Effector CD8-positive, alpha-beta T cell (primary cell): ENCODE results near the gene AQP11.
"Not testable (repeated sequence)": the region's sequence is repeated elsewhere in the genome, so short reads cannot be mapped to it uniquely, and the experiment has no call there.

Experiments
- DNase-seq: peaks from one replicate; lab custom pipeline; 2025; lab: John Stamatoyannopoulos, UW

AQP11 gene

DNA sequence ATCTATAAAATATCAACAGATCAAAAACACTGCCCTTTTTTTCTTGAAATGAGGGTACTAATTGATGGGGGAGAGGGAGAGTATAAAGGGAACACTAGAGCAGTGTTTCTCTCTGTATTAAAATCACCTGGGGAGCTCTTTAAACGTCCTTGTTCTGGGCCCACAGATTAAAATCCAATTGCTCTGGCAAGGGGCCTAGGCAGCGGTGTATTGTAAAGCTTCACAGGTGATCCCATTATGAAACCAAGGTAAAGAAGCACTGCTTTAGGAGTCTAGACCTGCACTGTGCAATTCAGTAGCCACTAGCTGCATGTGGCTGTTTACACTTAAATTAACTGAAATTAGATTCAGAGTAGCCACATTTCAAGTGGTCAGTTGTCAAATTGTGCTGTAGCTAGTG is 3.0 kb downstream of the AQP11 start:
- DNase-seq, result no peak

DNA sequence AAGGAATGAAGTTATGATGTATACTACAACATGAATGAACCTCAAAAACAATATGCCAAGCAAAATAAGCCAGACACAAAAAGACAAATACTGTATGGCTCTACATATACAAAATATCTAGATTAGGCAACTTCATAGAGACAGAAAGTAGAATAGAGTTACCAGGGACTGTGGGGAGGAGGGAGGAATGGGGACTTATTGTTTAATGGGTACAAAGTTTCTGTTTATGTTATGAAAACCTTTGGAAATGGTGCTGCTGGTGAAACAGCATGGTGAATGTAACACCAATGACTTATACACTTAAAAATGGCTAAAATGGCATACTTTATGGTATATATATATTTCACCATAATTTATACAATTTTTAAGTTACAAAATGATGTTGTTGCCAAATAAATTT is 4.1 kb downstream of the AQP11 start:
- no peak for DNase-seq

DNA sequence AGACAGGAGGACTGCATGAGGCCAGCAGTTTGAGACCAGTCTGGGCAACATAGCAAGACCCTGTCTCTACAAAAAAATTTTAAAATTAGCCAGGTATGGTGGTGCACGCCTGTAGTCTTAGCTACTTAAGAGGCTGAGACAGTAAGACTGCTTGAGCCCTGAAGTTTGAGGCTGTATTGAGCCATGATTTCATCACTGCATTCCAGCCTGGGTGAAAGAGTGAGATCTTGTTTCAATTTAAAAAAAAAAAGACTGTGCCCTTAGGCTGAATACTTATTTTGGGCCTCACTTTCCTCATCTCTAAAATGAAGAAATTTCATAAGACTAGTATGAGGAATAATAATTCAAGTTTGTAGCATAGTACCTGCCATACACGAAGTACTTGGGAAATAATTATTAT is 6.9 kb downstream of the AQP11 start:
- DNase-seq, result no peak

DNA sequence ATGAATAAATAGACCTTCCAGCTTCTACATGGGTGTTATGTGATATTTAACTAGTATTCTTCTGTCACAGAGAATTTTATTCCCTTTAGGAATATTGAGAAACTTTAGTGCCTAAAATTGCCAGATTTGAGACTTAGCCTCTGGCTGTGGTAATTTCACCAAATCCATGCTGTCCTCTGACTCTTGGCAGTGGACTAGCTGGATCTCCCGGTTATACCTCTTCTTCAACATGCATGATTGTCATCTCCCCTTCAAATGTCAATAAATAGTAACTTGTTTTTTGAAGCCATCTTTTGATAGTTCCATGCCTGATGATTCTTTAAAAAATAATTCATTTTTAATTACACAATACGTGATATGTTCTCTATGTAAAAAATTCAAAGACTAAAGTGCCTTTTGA is 8.4 kb downstream of the AQP11 start:
- DNase-seq, result no peak

DNA sequence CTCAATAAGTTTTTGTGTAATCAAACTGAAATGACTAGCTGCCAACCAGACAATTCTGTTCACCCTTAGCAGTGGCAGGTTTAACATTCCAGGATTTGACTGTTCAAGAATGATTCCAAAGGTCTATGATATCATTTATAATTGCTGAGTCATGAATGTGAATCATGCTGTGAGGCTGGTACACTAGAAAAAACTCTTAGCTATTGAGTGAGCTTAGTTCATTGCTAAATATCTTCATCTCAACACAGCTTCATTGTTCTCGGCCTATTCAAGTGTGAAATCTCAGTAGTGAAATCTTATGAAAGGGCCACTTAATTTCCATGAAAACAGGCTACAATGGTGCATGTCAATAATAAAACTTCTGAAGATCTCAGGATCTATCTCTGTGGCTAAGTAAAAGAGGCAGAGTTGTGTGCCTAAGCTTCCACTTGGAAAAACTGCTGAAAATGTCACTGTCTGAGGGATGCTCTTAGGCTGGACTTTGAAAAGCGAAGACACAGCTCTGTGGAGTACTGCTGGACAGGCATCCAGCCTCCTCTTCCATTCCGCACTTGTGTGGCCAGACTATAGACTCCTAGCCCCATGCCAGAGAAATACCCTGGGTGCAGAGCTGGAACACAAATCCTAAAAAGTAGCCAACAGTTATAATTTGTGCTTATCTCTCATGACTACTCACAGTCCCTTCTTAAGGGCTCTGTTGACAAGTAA is 12.8 kb downstream of the AQP11 start:
- DNase-seq, result no peak

DNA sequence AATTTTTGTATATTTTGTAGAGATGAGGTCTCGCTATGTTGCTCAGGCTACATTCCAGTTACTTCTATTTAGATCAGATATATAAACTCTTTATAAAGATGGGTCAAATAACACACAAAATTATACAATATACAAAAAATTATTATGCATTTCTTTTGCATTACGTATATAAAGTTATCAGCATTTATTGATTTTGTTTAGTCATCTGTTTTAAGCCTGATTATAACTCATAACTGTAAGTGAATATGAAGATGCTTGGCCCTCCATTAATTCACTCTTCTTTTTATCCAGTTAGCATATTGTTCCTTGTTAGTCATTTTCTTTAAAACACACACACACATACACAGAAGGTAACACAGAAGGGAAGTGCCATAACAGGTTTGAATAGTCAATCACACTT is 14.5 kb downstream of the AQP11 start:
- no peak for DNase-seq

DNA sequence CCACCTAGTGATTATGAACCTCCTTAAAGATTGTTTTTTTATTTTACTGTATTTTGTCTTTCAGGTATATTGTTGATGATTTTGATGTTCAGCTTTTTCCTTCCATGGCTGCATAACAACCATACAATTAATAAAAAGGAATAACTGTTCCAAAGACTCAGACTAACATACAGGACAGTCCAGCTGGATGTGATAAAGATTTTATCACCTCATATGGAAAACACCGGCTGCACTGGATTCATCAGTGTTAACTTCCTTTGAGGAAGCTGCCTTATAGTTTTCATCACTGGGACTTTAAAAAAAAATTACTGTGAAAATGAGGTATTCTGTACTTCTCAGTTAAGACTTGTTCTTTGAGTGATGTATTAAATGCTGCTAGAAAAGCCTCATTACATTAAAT is 19.5 kb downstream of the AQP11 start:
- no peak for DNase-seq

DNA sequence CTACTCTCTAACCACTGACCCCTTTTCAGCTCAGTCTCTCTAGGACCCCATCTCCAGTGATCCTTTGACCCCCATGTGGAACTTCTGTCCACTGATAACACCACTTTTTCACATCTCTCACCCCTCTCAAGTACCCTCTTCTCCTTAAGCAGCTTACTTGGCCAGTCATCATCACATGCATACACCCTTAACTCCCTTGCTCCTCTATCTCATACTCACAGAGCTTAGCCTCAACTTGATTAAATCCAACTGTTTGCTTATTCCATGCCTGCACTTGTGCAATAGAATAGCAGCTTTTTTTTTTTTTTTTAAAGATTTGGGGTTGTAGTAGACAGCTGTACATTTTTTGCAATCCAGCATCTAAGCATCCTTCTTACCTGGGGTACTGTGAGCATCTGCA is 22.2 kb downstream of the AQP11 start:
- no peak for DNase-seq

DNA sequence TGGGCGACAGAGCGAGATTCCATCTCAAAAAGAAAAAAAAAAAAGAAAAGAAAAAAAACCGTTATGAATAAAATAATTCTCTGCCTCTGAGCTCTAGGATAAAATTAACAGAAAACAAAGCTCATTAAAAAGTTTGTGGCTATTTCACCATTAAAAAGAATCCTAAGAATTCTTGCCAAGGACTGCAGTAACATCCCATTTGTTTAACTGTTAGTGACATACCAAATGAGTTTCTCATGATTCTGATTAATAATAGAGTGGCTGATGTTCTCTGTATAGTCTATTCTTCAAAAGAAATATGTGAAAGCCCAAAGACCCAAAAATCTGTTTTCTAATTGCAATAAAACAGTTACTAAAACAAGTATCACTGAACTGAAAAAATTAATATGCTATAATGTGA is 28.1 kb downstream of the AQP11 start:
- DNase-seq, result no peak

DNA sequence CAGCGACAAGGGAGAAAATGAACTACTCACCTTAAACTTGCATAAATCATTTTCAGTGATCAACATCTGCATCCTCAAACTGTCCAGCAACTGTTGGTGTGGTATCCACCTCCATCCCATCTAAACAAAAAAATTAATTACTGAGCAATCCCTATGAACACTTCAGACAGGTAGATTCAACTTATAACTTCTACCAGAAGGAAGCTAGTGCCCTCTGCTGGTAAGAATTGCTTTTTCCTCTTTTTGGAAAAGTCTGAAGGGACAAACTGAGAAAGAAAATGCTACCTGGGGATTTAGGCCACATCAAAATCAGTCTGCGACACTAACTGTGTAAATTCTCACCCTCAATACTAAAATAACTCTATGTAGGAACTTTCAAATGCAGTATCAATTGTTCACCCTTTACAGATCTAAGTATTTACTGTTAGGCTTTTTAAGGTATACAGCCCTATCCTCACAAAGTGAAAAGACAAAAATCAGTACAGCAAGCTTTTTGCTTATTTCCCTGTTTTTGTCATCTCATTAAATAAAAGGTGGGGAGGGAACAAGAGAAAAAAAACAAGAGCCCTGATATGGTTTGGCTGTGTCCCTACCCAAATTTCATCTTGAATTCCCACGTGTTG is 29.9 kb downstream of the AQP11 start:
- DNase-seq, result no peak

DNA sequence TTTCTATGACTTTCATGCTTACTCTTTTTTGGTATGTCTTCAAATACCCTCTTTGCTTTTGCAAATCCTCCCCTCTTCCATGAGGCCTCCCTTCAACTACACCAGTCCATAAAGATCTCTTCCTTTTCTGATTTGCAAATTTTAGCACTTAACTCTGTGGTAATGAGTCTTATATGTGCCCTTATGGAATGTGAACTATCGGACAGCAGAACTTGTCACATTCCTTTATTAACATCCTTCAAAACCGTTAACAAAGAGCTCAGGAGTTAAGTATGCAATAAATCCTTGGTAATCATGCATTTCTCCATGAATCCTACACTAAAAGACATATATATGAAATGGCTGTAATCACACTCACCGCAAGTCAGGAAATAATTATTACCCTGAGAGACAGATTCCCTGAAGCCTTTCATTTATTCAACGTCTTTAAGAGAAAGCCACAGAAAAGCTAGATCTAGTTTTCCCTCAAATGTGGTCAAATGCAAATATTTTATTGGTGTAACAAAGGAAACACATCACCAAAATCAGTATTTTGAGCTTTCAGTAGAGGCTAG is 40.5 kb downstream of the AQP11 start:
- DNase-seq, result no peak

DNA sequence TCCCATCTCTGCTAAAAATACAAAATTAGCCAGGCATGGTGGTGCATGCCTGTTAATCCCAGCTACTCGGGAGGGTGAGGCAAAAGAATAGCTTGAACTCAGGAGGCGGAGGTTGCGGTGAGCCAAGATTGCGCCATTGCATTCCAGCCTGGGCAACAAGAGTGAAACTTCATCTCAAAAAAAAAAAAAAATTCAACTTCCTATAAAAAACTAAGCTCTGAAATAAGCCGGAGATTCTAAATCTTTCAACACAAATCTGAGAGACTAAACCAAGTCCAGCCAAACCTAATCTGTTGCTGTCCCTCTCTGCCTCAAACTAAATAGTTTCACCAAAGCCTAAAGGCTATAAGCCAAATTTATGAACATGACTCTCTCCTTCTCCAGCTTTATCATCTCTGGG is 44.2 kb downstream of the AQP11 start:
- not testable (repeated sequence) for DNase-seq

DNA sequence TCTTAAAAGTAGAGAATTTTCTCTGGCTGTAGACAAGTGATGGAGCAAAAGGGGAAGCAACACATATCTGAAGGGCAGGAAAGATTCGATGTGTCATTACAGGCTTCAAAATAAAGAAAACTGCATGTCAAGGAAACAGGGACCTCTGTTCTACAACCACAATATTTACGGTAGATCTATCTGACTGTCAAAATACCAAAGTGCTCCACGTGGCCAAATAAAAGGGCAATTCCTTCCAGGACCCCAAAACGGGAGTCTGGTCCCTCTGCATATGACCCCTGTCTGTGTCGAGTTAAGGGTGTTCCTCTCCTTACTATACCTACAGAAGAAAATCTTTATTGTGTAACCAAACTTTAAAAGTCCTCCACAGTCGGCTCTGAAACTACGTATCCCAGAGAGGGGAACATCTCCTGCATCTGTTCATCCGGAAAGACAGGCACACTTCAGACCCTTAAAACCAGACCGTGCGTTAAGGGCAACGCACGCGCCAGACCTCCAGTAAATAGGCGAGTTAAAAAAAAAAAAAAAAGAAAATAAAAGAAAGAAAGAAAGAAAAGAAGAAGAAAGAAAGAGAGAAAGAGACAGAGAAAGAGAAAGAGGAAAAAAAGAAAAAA is 47.1 kb downstream of the AQP11 start:
- DNase-seq, result no peak

DNA sequence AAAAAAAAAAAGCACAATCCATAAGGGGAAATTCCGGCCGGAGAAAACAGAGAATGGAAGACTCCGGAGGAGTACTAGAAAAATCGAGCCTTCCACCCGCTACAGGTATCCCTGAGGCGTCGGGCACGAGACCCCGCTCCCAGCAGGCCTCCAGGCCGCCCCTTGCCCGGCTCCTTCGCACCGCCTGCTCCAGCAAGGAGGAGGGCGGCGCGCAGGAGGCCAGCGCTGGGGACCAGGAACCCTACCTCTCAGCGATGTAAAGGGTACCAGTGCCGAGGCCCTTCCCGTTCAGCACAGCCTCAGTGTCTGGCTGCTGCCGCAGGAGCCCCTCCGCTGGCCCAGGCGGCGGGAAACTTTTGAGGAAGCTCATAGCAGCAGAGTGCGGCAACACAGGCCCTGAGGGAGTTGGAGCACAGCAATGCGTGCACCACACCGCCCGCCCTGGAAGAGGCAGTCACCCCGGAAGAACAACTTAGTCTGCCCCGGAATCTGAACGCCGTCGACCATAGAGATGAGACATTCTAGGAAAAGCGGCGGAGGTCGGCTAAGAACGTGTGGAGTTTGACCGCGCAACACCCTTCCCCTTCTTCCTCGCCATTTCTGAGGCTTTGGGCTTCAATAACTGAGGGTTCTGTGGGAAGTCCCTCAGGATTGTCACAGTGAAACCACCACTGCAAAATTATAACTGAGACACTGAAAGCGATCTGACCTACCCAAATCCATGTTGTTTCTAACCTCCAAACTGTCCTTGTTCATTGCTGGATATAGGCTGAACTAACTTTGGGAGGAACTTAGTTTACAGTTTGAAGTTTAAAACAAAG is 47.8 kb downstream of the AQP11 start, which contains the start of gene CLNS1A:
Gene CLNS1A, minus strand, starts transcription at position 450 of the 821 bp plus-strand sequence. Its CDS starts 80 bp downstream, at position 370.
- DNase-seq, result peak; percentile 47

DNA sequence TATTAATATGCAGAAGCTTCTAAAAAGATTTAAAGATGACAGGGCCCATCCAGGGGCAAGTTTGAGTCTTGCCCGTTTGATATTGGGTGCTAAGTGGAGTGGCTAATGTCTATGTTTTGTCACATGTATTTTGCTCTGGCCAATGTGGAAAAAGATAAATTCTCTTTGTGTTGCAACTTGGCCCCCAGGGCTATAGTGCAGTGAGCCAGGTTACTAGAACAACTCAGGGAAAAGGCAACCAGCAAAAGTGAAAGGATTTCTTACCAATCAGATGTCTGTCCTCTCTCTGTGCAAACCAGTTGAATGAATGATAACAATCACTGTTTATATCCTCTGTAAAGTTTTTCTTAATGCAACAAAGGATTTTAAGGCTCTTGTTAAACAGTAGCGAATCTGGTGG is 52.5 kb downstream of the AQP11 start:
- DNase-seq, result no peak

DNA sequence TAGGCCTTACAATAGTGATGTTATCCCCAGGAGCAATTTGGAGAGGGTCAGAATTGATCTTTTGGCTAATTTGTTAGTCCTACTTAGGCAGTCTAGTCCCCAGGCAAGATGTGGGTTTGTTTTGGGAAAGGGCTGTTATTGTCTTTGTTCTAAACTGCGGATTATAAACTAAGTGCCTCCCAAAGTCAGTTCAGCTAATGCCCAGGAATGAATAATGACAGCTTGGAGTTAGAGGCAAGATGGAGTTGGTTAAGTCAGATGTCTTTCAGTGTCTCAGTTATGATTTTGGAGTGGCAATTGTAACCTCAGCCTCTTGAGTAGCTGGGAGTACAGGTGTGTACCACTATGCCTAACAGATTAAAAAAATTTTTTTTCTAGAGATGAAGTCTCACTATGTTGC is 55.1 kb downstream of the AQP11 start:
- DNase-seq, result no peak

DNA sequence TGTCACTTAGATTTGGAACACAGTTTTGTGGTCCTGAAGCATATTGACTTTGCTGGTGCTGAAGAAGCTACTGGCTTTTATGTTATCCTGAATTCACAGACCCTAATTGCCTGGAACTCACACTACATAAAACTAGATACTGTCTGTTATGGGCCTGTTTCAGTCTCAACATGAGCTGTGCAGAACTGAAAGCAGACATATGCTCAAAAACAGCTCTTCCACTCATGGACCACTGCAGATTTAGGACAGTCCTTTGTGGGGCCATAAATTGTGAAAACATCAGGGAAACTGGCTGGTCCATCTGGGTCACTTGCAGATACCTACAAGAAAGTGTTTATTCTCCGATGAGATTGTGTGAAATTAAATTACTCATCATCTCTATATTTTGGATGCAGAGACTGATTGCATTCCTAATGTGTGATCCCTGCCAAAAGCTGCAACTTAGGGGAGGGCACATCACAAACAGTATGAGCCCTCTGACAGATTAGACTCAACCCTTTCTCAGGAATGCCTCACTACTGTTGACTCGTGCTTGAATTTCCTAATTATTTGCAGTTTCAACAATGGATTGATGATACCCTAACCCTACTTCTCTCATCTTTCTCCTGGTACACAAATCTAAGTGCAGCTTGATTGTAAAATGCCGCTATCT is 58.0 kb downstream of the AQP11 start:
- DNase-seq, result no peak

DNA sequence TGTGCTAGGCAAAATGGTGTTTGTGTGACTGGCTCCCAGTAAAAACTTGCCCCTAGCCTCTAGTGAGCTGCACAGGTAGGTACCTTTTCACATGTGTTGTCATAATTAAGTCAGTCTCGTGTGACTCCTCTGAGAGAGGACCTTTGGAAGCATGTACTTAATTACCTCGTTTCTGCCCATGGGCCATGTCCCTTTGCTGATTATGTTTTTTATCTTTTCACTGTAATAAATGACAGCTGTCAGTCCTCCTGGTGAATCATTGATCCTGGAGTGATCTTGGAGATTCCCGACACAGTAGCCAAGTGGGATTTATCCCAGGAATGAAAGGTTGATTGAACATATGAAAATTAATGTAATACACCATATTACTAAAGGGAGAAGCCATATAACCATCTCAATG is 60.4 kb downstream of the AQP11 start:
- DNase-seq, result no peak

DNA sequence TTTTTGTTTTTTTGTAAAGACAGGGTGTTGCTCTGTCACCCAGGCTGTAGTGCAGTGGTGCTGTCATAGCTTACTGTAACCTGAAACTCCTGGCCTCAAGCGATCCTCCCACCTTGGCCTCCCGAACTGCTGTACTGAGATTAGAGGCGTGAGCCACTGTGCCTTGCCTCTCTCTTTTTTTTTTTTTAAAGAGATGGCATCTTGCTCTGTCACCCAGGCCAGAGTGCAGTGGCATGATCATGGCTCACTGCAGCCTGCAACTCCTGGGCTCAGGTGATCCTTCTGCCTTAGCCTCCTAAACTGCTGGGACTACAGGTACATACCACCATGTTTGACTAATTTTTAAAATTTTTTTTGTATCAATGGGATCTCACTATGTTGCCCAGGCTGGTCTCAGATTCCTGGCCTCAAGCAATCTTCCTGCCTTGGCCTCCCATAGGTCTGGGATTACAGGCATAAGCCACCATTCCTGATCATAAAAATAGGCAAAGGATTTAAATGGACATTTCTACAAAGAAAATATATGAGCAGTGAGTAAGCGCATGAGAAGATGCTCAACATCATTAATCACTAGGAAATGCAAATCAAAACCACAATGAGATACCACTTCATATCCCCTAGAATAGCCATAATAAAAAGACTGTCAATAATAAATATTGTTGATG is 65.1 kb downstream of the AQP11 start:
- no peak for DNase-seq

DNA sequence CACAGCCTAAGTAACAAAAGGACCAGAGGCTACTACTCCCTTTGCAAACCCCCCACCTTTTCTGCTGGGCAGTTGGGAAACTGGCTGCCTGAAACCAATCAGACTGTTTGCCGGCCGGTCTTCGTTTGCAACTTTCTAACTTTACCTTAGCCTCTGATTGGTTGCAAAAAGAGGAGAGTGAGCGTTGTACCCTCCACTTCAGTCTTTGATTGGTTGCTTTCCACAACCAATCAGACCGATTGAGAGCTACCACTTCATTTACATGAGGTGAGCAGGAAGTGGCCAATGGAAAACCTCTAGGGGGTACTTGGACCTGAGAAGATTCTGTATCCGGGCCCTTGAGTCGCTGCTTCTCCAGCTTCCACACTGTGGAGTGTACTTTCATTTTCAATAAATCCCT is 66.6 kb downstream of the AQP11 start:
- DNase-seq, result no peak
